ENCODE data around the gene ZCCHC9. TPM values are rescaled to one million over a fixed set of nuclear protein-coding genes. Genes with fewer than 3 reads are reported as not detected.
A peak's percentile ranks its signal among the peaks of the same experiment; 100 is the strongest.

Gene ZCCHC9
- total RNA-seq, 1 donor from 2014 or later: 22.5 TPM

DNA sequence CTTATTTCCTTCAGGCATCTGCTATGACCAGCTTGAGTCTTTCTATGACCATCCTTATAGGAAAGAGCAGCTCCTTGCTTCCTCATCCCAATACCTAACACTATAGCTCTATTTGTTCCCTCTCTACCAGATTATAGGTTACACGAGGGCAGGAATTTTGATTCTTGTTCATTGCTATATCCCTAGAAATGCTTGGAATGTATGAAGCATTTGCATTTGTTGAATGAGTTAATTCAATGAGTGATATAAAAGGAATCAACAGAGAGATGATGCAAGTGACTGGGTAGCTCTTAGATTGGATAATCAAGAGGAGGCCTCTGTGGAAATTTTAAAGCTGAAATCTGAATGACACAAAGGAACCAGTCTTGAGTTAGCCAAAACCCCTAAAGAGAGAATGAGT lies 13.9 kb downstream of the ZCCHC9 start:
- Histone ChIP-seq H3K9ac (ENCODE audit: low read length) (no peak overlapping the region), H3K79me2 (ENCODE audit: insufficient read depth, low read length) (no peaks in the 10 kb centered on the region), H3K9me3 (ENCODE audit: insufficient read depth, low read depth, low read length) (no peaks in the 10 kb centered on the region), H3K4me3 (ENCODE audit: insufficient read depth, low read depth, low read length) (no peak overlapping the region), H3K4me2 (ENCODE audit: low read length) (no peak overlapping the region), H3K4me1 (ENCODE audit: insufficient read depth, low read length) (peaks cover 3% of the 10 kb centered on the region), H2AFZ (ENCODE audit: low read depth, low read length) (no peak overlapping the region), H4K20me1 (ENCODE audit: insufficient read depth, low read length) (no peaks in the 10 kb centered on the region), H3K27ac (ENCODE audit: low read depth, low read length) (peak overlapping the region; percentile 63), H3K27me3 (ENCODE audit: insufficient read depth, low read length) (no peaks in the 10 kb centered on the region), H3K36me3 (ENCODE audit: insufficient read depth, low read length) (peaks cover 22% of the 10 kb centered on the region)
- Mint-ChIP-seq H3K4me1 (ENCODE audit: low read depth, unreplicated experiment) (no peaks in the 10 kb centered on the region), H3K36me3 (ENCODE audit: low read depth, unreplicated experiment) (peaks cover 5% of the 10 kb centered on the region), H3K9me3 (ENCODE audit: unreplicated experiment) (no peaks in the 10 kb centered on the region), H3K27me3 (ENCODE audit: low read depth, unreplicated experiment) (no peaks in the 10 kb centered on the region), H3K4me3 (ENCODE audit: unreplicated experiment) (no peak overlapping the region), H3K27ac (ENCODE audit: unreplicated experiment) (no peak overlapping the region)
- no peak for FAIRE-seq
- TF ChIP-seq CTCF (IDR thresholded peaks at IDR 0.05; ENCODE audit: insufficient read depth, low read depth, low read length): no peak
- TF ChIP-seq EZH2 (IDR thresholded peaks at IDR 0.05; ENCODE audit: insufficient read depth, low read length): no peak
- DNase-seq (ENCODE audit: low read depth): peak; percentile 76

GRCh38 chr5:81315830-81316229 lies 14.4 kb downstream of the ZCCHC9 start:
- Histone ChIP-seq H3K79me2 (ENCODE audit: insufficient read depth, low read length) (no peaks in the 10 kb centered on the region), H3K36me3 (ENCODE audit: insufficient read depth, low read length) (peaks cover 22% of the 10 kb centered on the region), H3K27me3 (ENCODE audit: insufficient read depth, low read length) (no peaks in the 10 kb centered on the region), H3K9ac (ENCODE audit: low read length) (no peak overlapping the region), H4K20me1 (ENCODE audit: insufficient read depth, low read length) (no peaks in the 10 kb centered on the region), H3K27ac (ENCODE audit: low read depth, low read length) (peak overlapping the region; percentile 63), H2AFZ (ENCODE audit: low read depth, low read length) (no peak overlapping the region), H3K4me2 (ENCODE audit: low read length) (no peak overlapping the region), H3K9me3 (ENCODE audit: insufficient read depth, low read depth, low read length) (no peaks in the 10 kb centered on the region), H3K4me3 (ENCODE audit: insufficient read depth, low read depth, low read length) (no peak overlapping the region), H3K4me1 (ENCODE audit: insufficient read depth, low read length) (peaks cover 3% of the 10 kb centered on the region)
- H3K4me3 Mint-ChIP-seq (ENCODE audit: unreplicated experiment): no peak overlapping the region
- H3K4me1 Mint-ChIP-seq (ENCODE audit: low read depth, unreplicated experiment): no peaks in the 10 kb centered on the region
- DNase-seq (ENCODE audit: low read depth) (no peak), FAIRE-seq (no peak)
- TF ChIP-seq CTCF (IDR thresholded peaks at IDR 0.05; ENCODE audit: insufficient read depth, low read depth, low read length): no peak
- no peak for TF ChIP-seq EZH2 (IDR thresholded peaks at IDR 0.05; ENCODE audit: insufficient read depth, low read length)
- H3K27me3 Mint-ChIP-seq (ENCODE audit: low read depth, unreplicated experiment): no peaks in the 10 kb centered on the region
- H3K9me3 Mint-ChIP-seq (ENCODE audit: unreplicated experiment): no peaks in the 10 kb centered on the region
- H3K36me3 Mint-ChIP-seq (ENCODE audit: low read depth, unreplicated experiment): peaks cover 5% of the 10 kb centered on the region
- H3K27ac Mint-ChIP-seq (ENCODE audit: unreplicated experiment): no peak overlapping the region

DNA sequence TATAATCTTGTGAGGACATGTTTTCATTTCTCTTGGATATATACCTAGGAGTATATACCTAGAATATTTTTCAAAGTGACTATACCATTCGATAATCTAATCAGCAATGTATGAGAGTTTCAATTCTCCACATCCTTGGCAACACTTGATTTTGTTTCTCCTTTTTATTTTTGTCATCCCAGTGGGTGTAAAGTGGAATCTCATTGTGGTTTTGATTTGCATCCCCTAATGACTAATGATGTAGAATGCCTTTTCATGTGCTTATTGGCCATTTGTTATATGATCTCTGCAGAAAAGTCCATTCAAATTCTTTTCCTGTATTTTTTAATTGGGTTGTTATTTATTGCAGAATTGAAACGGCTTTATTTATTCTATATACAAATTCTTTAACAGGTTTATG lies 15.2 kb downstream of the ZCCHC9 start:
- H3K79me2 ChIP-seq (ENCODE audit: insufficient read depth, low read length): no peaks in the 10 kb centered on the region
- no peaks in the 10 kb centered on the region for H4K20me1 ChIP-seq (ENCODE audit: insufficient read depth, low read length)
- H3K27me3 Mint-ChIP-seq (ENCODE audit: low read depth, unreplicated experiment): no peaks in the 10 kb centered on the region
- H3K9me3 Mint-ChIP-seq (ENCODE audit: unreplicated experiment): no peaks in the 10 kb centered on the region
- no peaks in the 10 kb centered on the region for H3K4me1 Mint-ChIP-seq (ENCODE audit: low read depth, unreplicated experiment)
- no peak overlapping the region for H3K4me2 ChIP-seq (ENCODE audit: low read length)
- no peak for TF ChIP-seq CTCF (IDR thresholded peaks at IDR 0.05; ENCODE audit: insufficient read depth, low read depth, low read length)
- no peaks in the 10 kb centered on the region for H3K9me3 ChIP-seq (ENCODE audit: insufficient read depth, low read depth, low read length)
- no peak overlapping the region for H2AFZ ChIP-seq (ENCODE audit: low read depth, low read length)
- H3K4me3 ChIP-seq (ENCODE audit: insufficient read depth, low read depth, low read length): no peak overlapping the region
- no peak overlapping the region for H3K27ac ChIP-seq (ENCODE audit: low read depth, low read length)
- H3K4me1 ChIP-seq (ENCODE audit: insufficient read depth, low read length): peaks cover 3% of the 10 kb centered on the region
- peaks cover 5% of the 10 kb centered on the region for H3K36me3 Mint-ChIP-seq (ENCODE audit: low read depth, unreplicated experiment)
- DNase-seq (ENCODE audit: low read depth): peak; percentile 54
- no peaks in the 10 kb centered on the region for H3K27me3 ChIP-seq (ENCODE audit: insufficient read depth, low read length)
- no peak for FAIRE-seq
- peaks cover 22% of the 10 kb centered on the region for H3K36me3 ChIP-seq (ENCODE audit: insufficient read depth, low read length)
- H3K9ac ChIP-seq (ENCODE audit: low read length): no peak overlapping the region
- H3K27ac Mint-ChIP-seq (ENCODE audit: unreplicated experiment): no peak overlapping the region
- no peak overlapping the region for H3K4me3 Mint-ChIP-seq (ENCODE audit: unreplicated experiment)

Measured in astrocyte (in vitro differentiated cells and primary cell).